HFFc6 (cell line): ENCODE data around the gene SORCS3. TPM values are rescaled to one million over a fixed set of nuclear protein-coding genes. Genes with fewer than 3 reads are reported as not detected.

Experiments used
- DNase-seq: peaks from one replicate; pipeline ENCODE4 v3.0.0-alpha.2; 2018
- H3K27ac Mint-ChIP-seq: 2 replicates; pipeline ENCODE4 v1.8.0; 2020; ENCODE audit warnings: mild to moderate bottlenecking, mixed read lengths
- H3K27me3 Mint-ChIP-seq: 2 replicates; pipeline ENCODE4 v1.8.0; 2021; ENCODE audit warnings: mild to moderate bottlenecking, moderate library complexity, mixed read lengths; ENCODE audit not compliant: insufficient read depth
- H3K36me3 Mint-ChIP-seq: 2 replicates; pipeline ENCODE4 v1.8.0; 2021; ENCODE audit warnings: low read depth, mixed read lengths
- H3K4me1 Mint-ChIP-seq: 2 replicates; pipeline ENCODE4 v1.8.0; 2020; ENCODE audit warnings: low read depth, mixed read lengths
- H3K4me3 Mint-ChIP-seq: 2 replicates; pipeline ENCODE4 v1.8.0; 2020; ENCODE audit warnings: mild to moderate bottlenecking, moderate library complexity, mixed read lengths
- H3K9me3 Mint-ChIP-seq: 2 replicates; pipeline ENCODE4 v1.8.0; 2020; ENCODE audit warnings: mild to moderate bottlenecking, mixed read lengths
- total RNA-seq, 6 experiments: library from RNA; stranded (reverse); fragmentation: NEBNext Ultra II Directional; extraction: Animal tissue kit (Norgen Biotek cat#: 25700); gene quantifications; 2 replicates in 1 of 6; 3 replicates in 5 of 6; pipeline ENCODE4 v1.2.3, GENCODE V29; 2021
- TF ChIP-seq, protein P1 (sequence below): fragments of 200-600 bp; sonication (generic); IDR thresholded peaks from 2 replicates; pipeline ENCODE4 v1.5.0; 2021; ENCODE audit warnings: antibody characterized with exemption, mild to moderate bottlenecking

Gene SORCS3
- total RNA-seq, 6 experiments from 2014 or later, result not detected

GRCh38 chr10:105146436-105146835 is 505.3 kb downstream of the SORCS3 start:
- no peaks in the 10 kb centered on the region for H3K4me1 Mint-ChIP-seq
- peaks cover 30% of the 10 kb centered on the region for H3K9me3 Mint-ChIP-seq
- no peaks in the 10 kb centered on the region; the same call in 1 of the 2 replicates for H3K27me3 Mint-ChIP-seq
- TF ChIP-seq, protein P1, sequence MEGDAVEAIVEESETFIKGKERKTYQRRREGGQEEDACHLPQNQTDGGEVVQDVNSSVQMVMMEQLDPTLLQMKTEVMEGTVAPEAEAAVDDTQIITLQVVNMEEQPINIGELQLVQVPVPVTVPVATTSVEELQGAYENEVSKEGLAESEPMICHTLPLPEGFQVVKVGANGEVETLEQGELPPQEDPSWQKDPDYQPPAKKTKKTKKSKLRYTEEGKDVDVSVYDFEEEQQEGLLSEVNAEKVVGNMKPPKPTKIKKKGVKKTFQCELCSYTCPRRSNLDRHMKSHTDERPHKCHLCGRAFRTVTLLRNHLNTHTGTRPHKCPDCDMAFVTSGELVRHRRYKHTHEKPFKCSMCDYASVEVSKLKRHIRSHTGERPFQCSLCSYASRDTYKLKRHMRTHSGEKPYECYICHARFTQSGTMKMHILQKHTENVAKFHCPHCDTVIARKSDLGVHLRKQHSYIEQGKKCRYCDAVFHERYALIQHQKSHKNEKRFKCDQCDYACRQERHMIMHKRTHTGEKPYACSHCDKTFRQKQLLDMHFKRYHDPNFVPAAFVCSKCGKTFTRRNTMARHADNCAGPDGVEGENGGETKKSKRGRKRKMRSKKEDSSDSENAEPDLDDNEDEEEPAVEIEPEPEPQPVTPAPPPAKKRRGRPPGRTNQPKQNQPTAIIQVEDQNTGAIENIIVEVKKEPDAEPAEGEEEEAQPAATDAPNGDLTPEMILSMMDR, result no peak
- no peaks in the 10 kb centered on the region for H3K36me3 Mint-ChIP-seq
- DNase-seq, result no peak
- no peak overlapping the region for H3K27ac Mint-ChIP-seq
- H3K4me3 Mint-ChIP-seq, result no peak overlapping the region

DNA sequence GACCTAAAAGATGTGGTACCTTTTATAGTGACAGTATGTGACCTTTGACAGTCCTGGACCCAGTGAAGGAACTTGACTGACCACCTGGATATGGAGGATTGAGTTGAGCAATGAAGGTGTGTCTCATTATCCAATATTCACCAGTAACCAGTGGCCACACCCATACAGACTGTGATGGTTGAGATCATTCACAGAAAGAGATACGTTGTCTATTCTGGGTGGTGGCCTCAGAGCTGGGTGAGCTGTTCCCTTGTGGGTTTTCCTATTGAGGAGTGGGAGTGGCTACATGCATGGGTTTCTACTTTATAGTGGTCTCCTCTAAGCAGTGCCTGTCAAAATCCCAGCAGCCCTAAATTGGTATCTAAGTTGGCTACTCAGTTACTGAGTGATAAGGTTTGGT is 507.4 kb downstream of the SORCS3 start:
- H3K4me3 Mint-ChIP-seq, result no peak overlapping the region

DNA sequence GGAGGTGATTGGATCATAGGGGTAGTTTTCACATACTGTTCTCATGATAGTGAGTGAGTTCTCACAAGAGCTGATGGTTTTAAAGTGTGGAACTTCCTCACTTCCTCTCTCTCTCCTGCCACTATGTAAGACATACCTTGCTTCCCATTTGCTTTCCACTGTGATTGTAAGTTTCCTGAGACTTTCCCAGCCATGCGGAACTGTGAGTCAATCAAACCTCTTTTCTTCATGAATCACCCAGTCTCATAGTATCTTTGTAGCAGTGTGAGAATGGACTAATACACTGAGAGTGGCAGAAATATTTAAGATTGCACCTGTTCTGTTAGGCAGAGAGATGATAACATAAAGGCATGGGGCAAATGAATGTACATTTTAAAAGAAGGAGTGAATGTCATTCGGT is 507.8 kb downstream of the SORCS3 start:
- Mint-ChIP-seq H3K27ac (no peak overlapping the region), H3K4me3 (no peak overlapping the region), H3K36me3 (no peaks in the 10 kb centered on the region), H3K27me3 (no peaks in the 10 kb centered on the region; the same call in 1 of the 2 replicates), H3K4me1 (no peaks in the 10 kb centered on the region), H3K9me3 (peaks cover 29% of the 10 kb centered on the region)
- TF ChIP-seq, protein P1, result no peak
- no peak for DNase-seq

More for the DNA sequence above, 507.4 kb downstream of the SORCS3 start:
- peaks cover 27% of the 10 kb centered on the region for H3K9me3 Mint-ChIP-seq
- no peak for DNase-seq
- no peaks in the 10 kb centered on the region; the same call in 1 of the 2 replicates for H3K27me3 Mint-ChIP-seq
- TF ChIP-seq, protein P1, result no peak
- H3K36me3 Mint-ChIP-seq, result no peaks in the 10 kb centered on the region
- H3K27ac Mint-ChIP-seq, result no peak overlapping the region
- no peaks in the 10 kb centered on the region for H3K4me1 Mint-ChIP-seq

DNA sequence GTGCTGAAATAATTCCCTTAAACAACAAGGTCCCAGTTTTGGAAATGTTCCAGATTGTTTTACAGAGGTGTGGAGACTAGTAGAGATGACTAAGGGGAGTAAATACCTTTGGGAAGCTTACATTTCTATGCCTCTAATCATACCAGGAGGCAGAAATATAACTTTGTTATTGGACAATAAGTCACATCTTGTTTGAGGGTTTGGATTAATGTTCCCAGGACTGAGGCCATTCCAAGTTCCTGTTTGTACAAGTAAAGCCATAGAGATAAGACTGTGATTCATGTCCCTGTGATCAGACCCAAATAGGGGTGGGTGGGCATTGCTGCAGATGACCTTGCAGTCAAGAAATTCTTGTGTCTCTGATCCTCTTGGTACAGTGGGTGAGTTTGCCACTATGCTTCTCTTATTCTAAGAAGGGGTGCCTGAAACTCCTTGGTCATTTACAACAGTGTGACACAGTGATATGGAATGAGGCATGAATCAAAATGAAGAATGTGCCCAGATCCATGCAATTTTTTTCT is 508.3 kb downstream of the SORCS3 start:
- peaks cover 2% of the 10 kb centered on the region; the same call in 1 of the 2 replicates for H3K27me3 Mint-ChIP-seq
- H3K9me3 Mint-ChIP-seq, result peaks cover 34% of the 10 kb centered on the region
- TF ChIP-seq, protein P1, result no peak
- no peak for DNase-seq
- no peaks in the 10 kb centered on the region for H3K36me3 Mint-ChIP-seq
- H3K4me1 Mint-ChIP-seq, result no peaks in the 10 kb centered on the region
- no peak overlapping the region for H3K4me3 Mint-ChIP-seq
- no peak overlapping the region for H3K27ac Mint-ChIP-seq

GRCh38 chr10:105150259-105150880 is 509.3 kb downstream of the SORCS3 start:
- no peak overlapping the region for H3K4me3 Mint-ChIP-seq
- peaks cover 34% of the 10 kb centered on the region for H3K9me3 Mint-ChIP-seq
- no peak overlapping the region for H3K27ac Mint-ChIP-seq
- TF ChIP-seq, protein P1, result no peak
- no peak for DNase-seq
- no peaks in the 10 kb centered on the region for H3K4me1 Mint-ChIP-seq
- H3K36me3 Mint-ChIP-seq, result no peaks in the 10 kb centered on the region; the same call in 1 of the 2 replicates
- H3K27me3 Mint-ChIP-seq, result peaks cover 2% of the 10 kb centered on the region; the same call in 1 of the 2 replicates
